ENCODE results near the gene TSPO. TPM values are rescaled to one million over a fixed set of nuclear protein-coding genes. Genes with fewer than 3 reads are reported as not detected.

The TSPO gene
- total RNA-seq, 1 donor from 2014 or later, result 305 TPM

Other genes with a start within 250 kb of the TSPO start
- gene PACSIN2, start 136.4 kb upstream of the TSPO start, total RNA-seq, result 52.2 TPM
- 4.9 TPM for gene TTLL1, start 62.2 kb upstream of the TSPO start, total RNA-seq
- not detected for gene BIK, start 40.8 kb upstream of the TSPO start, total RNA-seq
- gene MCAT, start 8.2 kb upstream of the TSPO start, total RNA-seq, result 11.5 TPM
- 27.0 TPM for gene TTLL12, start 35.6 kb downstream of the TSPO start, total RNA-seq
- 3.9 TPM for gene SCUBE1, start 191.8 kb downstream of the TSPO start, total RNA-seq

Data from mesenteric fat pad (tissue), 1 donor.